Placental pericyte (primary cell): ENCODE measurements around the gene CTSO. TPM values are rescaled to one million over a fixed set of nuclear protein-coding genes. Genes with fewer than 3 reads are reported as not detected.

Experiments
- total RNA-seq: library from RNA; depleted of rRNA; stranded (reverse); fragments of >200 nt; gene quantifications from 2 replicates; pipeline ENCODE4 v1.2.3, GENCODE V29; 2012

Gene CTSO, protein sequence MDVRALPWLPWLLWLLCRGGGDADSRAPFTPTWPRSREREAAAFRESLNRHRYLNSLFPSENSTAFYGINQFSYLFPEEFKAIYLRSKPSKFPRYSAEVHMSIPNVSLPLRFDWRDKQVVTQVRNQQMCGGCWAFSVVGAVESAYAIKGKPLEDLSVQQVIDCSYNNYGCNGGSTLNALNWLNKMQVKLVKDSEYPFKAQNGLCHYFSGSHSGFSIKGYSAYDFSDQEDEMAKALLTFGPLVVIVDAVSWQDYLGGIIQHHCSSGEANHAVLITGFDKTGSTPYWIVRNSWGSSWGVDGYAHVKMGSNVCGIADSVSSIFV
- total RNA-seq, result 10.3 and 12.3 TPM in 2 replicates

DNA sequence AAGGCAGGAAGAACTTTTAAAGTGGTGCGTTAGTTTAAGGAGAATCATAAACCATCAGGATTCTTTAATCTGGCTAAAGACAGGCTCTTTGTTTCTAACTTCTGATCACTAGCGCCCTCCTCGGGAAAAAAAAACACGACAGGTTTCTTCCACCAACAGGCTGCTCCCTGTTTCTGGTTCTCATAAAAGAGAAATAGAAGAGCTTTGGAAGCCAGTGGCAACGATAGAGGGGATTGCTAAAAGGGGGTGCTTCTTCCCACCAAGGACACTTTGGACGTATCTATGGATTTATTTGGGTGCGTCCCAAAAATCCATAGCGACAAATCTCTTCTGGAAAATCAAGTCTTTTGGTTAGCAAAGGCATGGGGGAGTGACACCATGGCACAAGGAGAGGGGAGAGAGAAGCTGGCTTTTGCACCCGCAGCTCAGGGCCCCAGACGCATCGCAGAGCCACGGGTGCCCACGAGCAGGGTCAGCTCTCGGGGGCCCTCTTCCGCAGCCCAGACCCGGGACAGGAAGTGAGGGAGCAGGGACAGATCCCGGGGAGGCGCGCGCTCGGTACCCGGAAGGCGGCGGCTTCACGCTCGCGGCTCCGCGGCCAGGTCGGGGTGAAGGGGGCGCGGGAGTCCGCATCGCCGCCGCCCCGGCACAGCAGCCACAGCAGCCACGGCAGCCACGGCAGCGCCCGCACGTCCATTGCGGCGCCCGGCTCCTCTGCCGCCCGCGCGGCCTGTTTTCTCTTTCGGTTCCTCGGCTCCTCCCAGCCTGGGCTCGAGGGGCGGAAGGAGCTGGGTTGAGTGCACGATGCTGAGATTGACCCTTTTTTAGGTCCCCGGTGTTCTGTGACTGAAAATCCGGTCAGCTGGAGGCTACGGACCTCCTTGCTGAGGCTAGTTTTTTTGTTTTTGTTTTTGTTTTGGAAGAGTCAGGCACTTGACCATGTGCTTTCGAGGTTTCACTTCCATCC lies at the start of gene CTSO:
Gene CTSO (minus strand): TSS at position 716 of the 967 bp plus-strand sequence. CDS start 19 bp downstream, at position 697.

GRCh38 chr4:155903453-155903852 lies 50.2 kb downstream of the CTSO start, which contains the start of gene TDO2:
Gene TDO2, plus strand, starts transcription at chr4:155903696. Its CDS starts 63 bp downstream, at chr4:155903759.

Other genes starting within 250 kb of the CTSO start
- gene GUCY1B1, start 194.8 kb downstream of the CTSO start, total RNA-seq, result 0.86 and 3.1 TPM in 2 replicates
- not detected in 2 replicates for gene ASIC5, start 87.6 kb downstream of the CTSO start, total RNA-seq
- gene TDO2, start 50.2 kb downstream of the CTSO start, total RNA-seq, result 8.3 and 12.3 TPM in 2 replicates